SK-N-SH (cell line): Measurements from ENCODE around the gene ZNF33A. TPM values are rescaled to one million over a fixed set of nuclear protein-coding genes. Genes with fewer than 3 reads are reported as not detected.

Source experiments
- CTCF ChIA-PET: fragments of 300-600, 350-600 bp; formaldehyde crosslinking; extraction: SDS; loops from one replicate; lab custom pipeline; 2021; lab: Yijun Ruan, JAX
- POLR2A ChIA-PET: fragments of 350-600 bp; sonication (Branson Sonifier 250); formaldehyde crosslinking; extraction: SDS; loops from one replicate; lab custom pipeline; 2020; ENCODE audit warnings: antibody characterized with exemption, inconsistent platforms; lab: Yijun Ruan, JAX
- DNase-seq: peaks from one replicate; pipeline ENCODE4 v3.0.0; 2012
- H2AFZ ChIP-seq: fragments of 200-600 bp; sonication (generic); 2 replicates; pipeline ENCODE4 v1.8.1; 2016; ENCODE audit warnings: antibody characterized with exemption, mild to moderate bottlenecking, low read depth
- H3F3A ChIP-seq: fragments of 200-600 bp; sonication (generic); replicated peaks from 2 replicates; pipeline ENCODE3; 2016; ENCODE audit warnings: antibody characterized with exemption, mild to moderate bottlenecking; ENCODE audit not compliant: insufficient read depth
- H3K27ac ChIP-seq, 2 experiments: fragments of 200-500 bp in 1 of 2; fragments of 200-600 bp in 1 of 2; sonication (Bioruptor generic) in 1 of 2; sonication (generic), shearing (Covaris generic) in 1 of 2; 2 replicates each; pipeline versions ENCODE4 v1.5.1 to v1.6.1; 2014 to 2016; ENCODE audit warnings: low read depth in 2 of 2, inconsistent platforms in 1 of 2, low read length in 1 of 2, mild to moderate bottlenecking in 1 of 2, mixed read lengths in 1 of 2
- H3K27me3 ChIP-seq: fragments of 200-600 bp; sonication (generic), shearing (Covaris generic); 2 replicates; pipeline ENCODE4 v1.6.1; 2016; ENCODE audit warnings: mixed run types; ENCODE audit not compliant: insufficient read depth
- H3K36me3 ChIP-seq, 2 experiments: fragments of 200-500 bp in 1 of 2; fragments of 200-600 bp in 1 of 2; sonication (Bioruptor generic) in 1 of 2; sonication (generic) in 1 of 2; replicated peaks in 1 of 2; 2 replicates each; pipeline versions ENCODE3 to v1.5.1; 2014 to 2016; ENCODE audit warnings: low read length in 1 of 2, mild to moderate bottlenecking in 1 of 2; ENCODE audit not compliant: insufficient read depth in 2 of 2, control insufficient read depth in 1 of 2
- H3K4me1 ChIP-seq, 2 experiments: fragments of 200-500 bp in 1 of 2; fragments of 200-600 bp in 1 of 2; sonication (Bioruptor generic) in 1 of 2; sonication (generic), shearing (Covaris generic) in 1 of 2; 2 replicates each; pipeline versions ENCODE4 v1.5.1 to v1.6.1; 2014 to 2016; ENCODE audit warnings: low read depth in 1 of 2, low read length in 1 of 2, mixed run types in 1 of 2; ENCODE audit not compliant: insufficient read depth in 2 of 2, control insufficient read depth in 1 of 2
- H3K4me2 ChIP-seq: fragments of 200-600 bp; sonication (generic), shearing (Covaris generic); 2 replicates; pipeline ENCODE4 v1.6.1; 2017; ENCODE audit warnings: mixed run types
- H3K4me3 ChIP-seq, 2 experiments: fragments of 200-500 bp in 1 of 2; fragments of 200-600 bp in 1 of 2; sonication (Bioruptor generic) in 1 of 2; sonication (generic), shearing (Covaris generic) in 1 of 2; 2 replicates each; pipeline versions ENCODE4 v1.5.1 to v1.8.1; 2014 to 2016; ENCODE audit warnings: low read depth in 2 of 2, inconsistent platforms in 1 of 2, low read length in 1 of 2, mild to moderate bottlenecking in 1 of 2, mixed read lengths in 1 of 2, moderate library complexity in 1 of 2
- H3K79me2 ChIP-seq: fragments of 200-600 bp; sonication (generic); 2 replicates; pipeline ENCODE4 v1.8.1; 2017; ENCODE audit warnings: mild to moderate bottlenecking; ENCODE audit not compliant: insufficient read depth
- H3K9ac ChIP-seq: fragments of 200-600 bp; sonication (generic); 2 replicates; pipeline ENCODE4 v1.6.1; 2017; ENCODE audit warnings: mixed run types
- H3K9me2 ChIP-seq: fragments of 200-600 bp; sonication (generic); 2 replicates; pipeline ENCODE4 v1.6.1; 2017; ENCODE audit warnings: mixed run types
- H3K9me3 ChIP-seq: fragments of 200-600 bp; sonication (generic); 2 replicates; pipeline ENCODE4 v1.6.1; 2017; ENCODE audit warnings: mixed run types, mild to moderate bottlenecking, moderate library complexity
- H4K20me1 ChIP-seq: fragments of 200-600 bp; sonication (generic); 2 replicates; pipeline ENCODE4 v1.6.1; 2017; ENCODE audit warnings: mild to moderate bottlenecking, mixed run types; ENCODE audit not compliant: insufficient read depth
- CHD2 ChIP-seq: fragments of 150-350 bp; IDR thresholded peaks from 2 replicates; pipeline ENCODE4 v1.6.1; 2018; ENCODE audit warnings: low read length; ENCODE audit not compliant: partially characterized antibody
- EZH2phosphoT487 ChIP-seq: fragments of 200-600 bp; sonication (generic); IDR thresholded peaks from 2 replicates; pipeline ENCODE4 v1.6.1; 2017; ENCODE audit warnings: low read depth, mixed run types, mild to moderate bottlenecking, antibody characterized with exemption, moderate library complexity, borderline replicate concordance
- GABPA ChIP-seq: IDR thresholded peaks from 2 replicates; pipeline ENCODE4 v1.4.0; 2012; ENCODE audit warnings: low read depth, mild to moderate bottlenecking
- GATA2 ChIP-seq: sonication (generic); formaldehyde crosslinking; IDR thresholded peaks from 2 replicates; pipeline ENCODE4 v1.5.0; 2020; ENCODE audit warnings: mild to moderate bottlenecking, missing genetic modification reagents
- IRF3 ChIP-seq: fragments of 150-350 bp; IDR thresholded peaks from 2 replicates; pipeline ENCODE4 v1.6.1; 2016; ENCODE audit warnings: mild to moderate bottlenecking, low read depth, low read length
- MAX ChIP-seq: IDR thresholded peaks from 2 replicates; pipeline ENCODE4 v1.4.0; 2012; ENCODE audit warnings: low read depth
- MEF2A ChIP-seq: IDR thresholded peaks from 2 replicates; pipeline ENCODE4 v1.4.0; 2012; ENCODE audit warnings: low read depth, borderline replicate concordance
- NFIC ChIP-seq: IDR thresholded peaks from 2 replicates; pipeline ENCODE4 v1.4.0; 2012; ENCODE audit warnings: borderline replicate concordance
- NRF1 ChIP-seq: IDR thresholded peaks from 2 replicates; pipeline ENCODE4 v1.6.1; 2012; ENCODE audit warnings: low read depth, mild to moderate bottlenecking, low read length
- RAD21 ChIP-seq: IDR thresholded peaks from 2 replicates; pipeline ENCODE4 v1.6.1; 2012; ENCODE audit warnings: mild to moderate bottlenecking, low read length
- RFX5 ChIP-seq: IDR thresholded peaks from 2 replicates; pipeline ENCODE4 v1.6.1; 2012; ENCODE audit warnings: mild to moderate bottlenecking, improper control_type of control experiment, low read length
- SMC3 ChIP-seq: IDR thresholded peaks from 2 replicates; pipeline ENCODE4 v1.6.1; 2012; ENCODE audit warnings: low read depth, low read length, improper control_type of control experiment
- TEAD4 ChIP-seq: IDR thresholded peaks from 2 replicates; pipeline ENCODE4 v1.4.0; 2012; ENCODE audit warnings: mild to moderate bottlenecking, borderline replicate concordance; ENCODE audit not compliant: insufficient read depth
- YY1 ChIP-seq: IDR thresholded peaks from 2 replicates; pipeline ENCODE4 v1.4.0; 2012; ENCODE audit warnings: low read depth, mild to moderate bottlenecking
- WGBS: methylation state at CpG from one replicate; pipeline ENCODE4 v1.1.6; 2017; ENCODE audit warnings: low lambda C conversion rate; 5-methylcytosine and 5-hydroxymethylcytosine counted together
- polyA plus RNA-seq, 3 experiments: library from polyadenylated mRNA; depleted of rRNA; stranded (reverse); fragments of >200 nt; gene quantifications; 2 replicates each; pipeline ENCODE4 v1.2.3, GENCODE V29; 2012
- TF ChIP-seq, protein P1 (sequence below): fragments of 150-350 bp; IDR thresholded peaks from 2 replicates; pipeline ENCODE4 v1.6.1; 2017; ENCODE audit warnings: antibody characterized with exemption, low read length, low read depth, borderline replicate concordance

The ZNF33A gene
- polyA plus RNA-seq, 1 of the 3 experiments (the other 2 are of a cell fraction): 5.7 TPM

DNA sequence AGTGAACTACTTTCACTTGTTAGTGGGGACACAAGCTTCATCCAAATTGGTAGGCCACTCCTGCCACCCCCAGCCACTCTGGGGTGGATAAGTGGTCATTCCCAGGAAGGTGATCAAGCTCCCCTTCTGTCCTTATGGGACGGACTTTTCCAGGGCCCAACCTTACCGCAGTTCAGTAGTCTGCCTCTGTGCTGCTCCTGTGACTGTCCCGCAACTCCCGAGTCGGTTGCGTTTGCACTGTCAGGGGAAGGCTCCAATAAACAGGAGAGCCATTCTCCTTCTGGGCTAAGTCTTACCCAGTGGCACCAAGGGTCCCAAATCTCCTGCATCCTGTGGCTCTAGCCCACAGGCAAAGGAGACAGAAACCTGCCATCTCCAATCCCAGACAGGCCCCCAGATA lies 7.4 kb upstream of the ZNF33A start:
- POLR2A ChIA-PET: no interaction called here
- H4K20me1 ChIP-seq: no peaks in the 10 kb centered on the region
- no peak for TF ChIP-seq EZH2phosphoT487
- TF ChIP-seq, protein P1, sequence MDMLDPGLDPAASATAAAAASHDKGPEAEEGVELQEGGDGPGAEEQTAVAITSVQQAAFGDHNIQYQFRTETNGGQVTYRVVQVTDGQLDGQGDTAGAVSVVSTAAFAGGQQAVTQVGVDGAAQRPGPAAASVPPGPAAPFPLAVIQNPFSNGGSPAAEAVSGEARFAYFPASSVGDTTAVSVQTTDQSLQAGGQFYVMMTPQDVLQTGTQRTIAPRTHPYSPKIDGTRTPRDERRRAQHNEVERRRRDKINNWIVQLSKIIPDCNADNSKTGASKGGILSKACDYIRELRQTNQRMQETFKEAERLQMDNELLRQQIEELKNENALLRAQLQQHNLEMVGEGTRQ: no peak
- no peak for TF ChIP-seq NRF1
- TF ChIP-seq NFIC: no peak
- no peak for TF ChIP-seq MAX
- TF ChIP-seq IRF3: no peak
- no peak for TF ChIP-seq GABPA
- TF ChIP-seq GATA2 (CRISPR knock-in tag): no peak
- no peak for TF ChIP-seq MEF2A
- 89% methylated on average over 5 of the region's 6 CpGs for WGBS
- H3K36me3 ChIP-seq: no peaks in the 10 kb centered on the region
- no peaks in the 10 kb centered on the region for H3K9me2 ChIP-seq
- no peaks in the 10 kb centered on the region for H3K27me3 ChIP-seq
- H3K9me3 ChIP-seq: no peaks in the 10 kb centered on the region
- H3K27ac ChIP-seq: no peak overlapping the region
- H3K4me3 ChIP-seq: no peak overlapping the region
- no peaks in the 10 kb centered on the region for H3F3A ChIP-seq
- H3K79me2 ChIP-seq: no peaks in the 10 kb centered on the region
- no peak overlapping the region for H3K9ac ChIP-seq
- DNase-seq: no peak
- CTCF ChIA-PET: interaction anchor here (1.2 to 1.3 kb wide), 2 partner anchors 13 to 27 kb away, joined by 3 to 4 read pairs; partner anchors contain the start of gene ZNF25
- no peak overlapping the region for H2AFZ ChIP-seq
- H3K4me1 ChIP-seq: no peaks in the 10 kb centered on the region
- H3K4me2 ChIP-seq: no peak overlapping the region

GRCh38 chr10:38003588-38003987 lies 6.9 kb upstream of the ZNF33A start:
- no peak for DNase-seq
- no peak overlapping the region for H3K4me2 ChIP-seq
- H3K4me3 ChIP-seq: no peak overlapping the region
- H3K27me3 ChIP-seq: no peaks in the 10 kb centered on the region
- no peaks in the 10 kb centered on the region for H3K9me2 ChIP-seq
- no peaks in the 10 kb centered on the region for H3F3A ChIP-seq
- no peaks in the 10 kb centered on the region for H3K9me3 ChIP-seq
- ChIA-PET CTCF (interaction anchor here (1.0 kb wide), 1 partner anchor 27 kb away, joined by 3 read pairs; no protein-coding TSS in a partner anchor), POLR2A (interaction anchor here (0.7 kb wide), 1 partner anchor 27 kb away, joined by 3 read pairs; the partner anchor contains the start of gene ZNF25)
- no peaks in the 10 kb centered on the region for H3K4me1 ChIP-seq
- WGBS: 78% methylated on average over 1 of the region's 1 CpG
- no peak overlapping the region for H2AFZ ChIP-seq
- no peak overlapping the region for H3K9ac ChIP-seq
- H3K27ac ChIP-seq: no peak overlapping the region
- H4K20me1 ChIP-seq: no peaks in the 10 kb centered on the region
- no peaks in the 10 kb centered on the region for H3K79me2 ChIP-seq
- no peak for TF ChIP-seq MAX
- no peak for TF ChIP-seq TEAD4
- no peak for TF ChIP-seq SMC3
- no peak for TF ChIP-seq RAD21
- no peak for TF ChIP-seq RFX5
- no peak for TF ChIP-seq CHD2
- no peak for TF ChIP-seq IRF3
- no peak for TF ChIP-seq YY1
- H3K36me3 ChIP-seq: no peaks in the 10 kb centered on the region
